Measurements from ENCODE around the gene PCSK2. TPM values are rescaled to one million over a fixed set of nuclear protein-coding genes. Genes with fewer than 3 reads are reported as not detected.

PCSK2 gene
- total RNA-seq, 1 donor from 2014 or later, result 0.74 TPM

- Histone ChIP-seq H3K9me3 (replicated peaks) (no peaks in the 10 kb centered on the region), H3K27me3 (ENCODE audit: low read depth) (peaks cover 75% of the 10 kb centered on the region), H3K27ac (replicated peaks) (no peak overlapping the region), H3K36me3 (no peaks in the 10 kb centered on the region), H3K4me1 (peaks cover 20% of the 10 kb centered on the region), H3K4me3 (peak overlapping the region; percentile 56)
- intact Hi-C loops (cut with micrococcal nuclease), result no loop called here
- no peak for TF ChIP-seq CTCF (IDR thresholded peaks at IDR 0.05; ENCODE audit: borderline replicate concordance)
- DNase-seq, result no peak
Observed at GRCh38 chr20:17228624-17229061, 1.8 kb downstream of the PCSK2 start.

GRCh38 chr20:17229256-17229655 lies 2.4 kb downstream of the PCSK2 start:
- intact Hi-C loops (cut with micrococcal nuclease), result no loop called here
- peaks cover 69% of the 10 kb centered on the region for H3K27me3 ChIP-seq (ENCODE audit: low read depth)
- no peak for TF ChIP-seq CTCF (IDR thresholded peaks at IDR 0.05; ENCODE audit: borderline replicate concordance)
- no peak overlapping the region for H3K27ac ChIP-seq (replicated peaks)
- DNase-seq, result no peak
- no peak overlapping the region for H3K4me3 ChIP-seq
- no peaks in the 10 kb centered on the region for H3K9me3 ChIP-seq (replicated peaks)
- H3K4me1 ChIP-seq, result peaks cover 20% of the 10 kb centered on the region
- H3K36me3 ChIP-seq, result no peaks in the 10 kb centered on the region

GRCh38 chr20:17233626-17234025 lies 6.8 kb downstream of the PCSK2 start:
- Histone ChIP-seq H3K4me3 (no peak overlapping the region), H3K4me1 (no peaks in the 10 kb centered on the region), H3K27me3 (ENCODE audit: low read depth) (peaks cover 25% of the 10 kb centered on the region), H3K27ac (replicated peaks) (no peak overlapping the region), H3K36me3 (no peaks in the 10 kb centered on the region), H3K9me3 (replicated peaks) (no peaks in the 10 kb centered on the region)
- intact Hi-C loops (cut with micrococcal nuclease), result no loop called here
- TF ChIP-seq CTCF (IDR thresholded peaks at IDR 0.05; ENCODE audit: borderline replicate concordance), result no peak
- DNase-seq, result no peak

- Histone ChIP-seq H3K27me3 (ENCODE audit: low read depth) (peaks cover 6% of the 10 kb centered on the region), H3K4me3 (no peak overlapping the region), H3K9me3 (replicated peaks) (no peaks in the 10 kb centered on the region), H3K27ac (replicated peaks) (no peak overlapping the region), H3K4me1 (no peaks in the 10 kb centered on the region), H3K36me3 (no peaks in the 10 kb centered on the region)
- DNase-seq, result no peak
- TF ChIP-seq CTCF (IDR thresholded peaks at IDR 0.05; ENCODE audit: borderline replicate concordance), result no peak
- intact Hi-C loops (cut with micrococcal nuclease), result no loop called here
Observed at GRCh38 chr20:17236766-17237165, 9.9 kb downstream of the PCSK2 start.

- intact Hi-C loops (cut with micrococcal nuclease), result no loop called here
- Histone ChIP-seq H3K4me1 (no peaks in the 10 kb centered on the region), H3K9me3 (replicated peaks) (peaks cover 13% of the 10 kb centered on the region), H3K36me3 (no peaks in the 10 kb centered on the region), H3K27ac (replicated peaks) (no peak overlapping the region), H3K4me3 (no peak overlapping the region), H3K27me3 (ENCODE audit: low read depth) (no peaks in the 10 kb centered on the region)
- no peak for TF ChIP-seq CTCF (IDR thresholded peaks at IDR 0.05; ENCODE audit: borderline replicate concordance)
- no peak for DNase-seq
Observed at GRCh38 chr20:17248224-17248623, 21.4 kb downstream of the PCSK2 start.

- no peaks in the 10 kb centered on the region for H3K9me3 ChIP-seq (replicated peaks)
- H3K27ac ChIP-seq (replicated peaks), result no peak overlapping the region
- no peak overlapping the region for H3K4me3 ChIP-seq
- H3K27me3 ChIP-seq (ENCODE audit: low read depth), result no peaks in the 10 kb centered on the region
- intact Hi-C loops (cut with micrococcal nuclease), result no loop called here
- no peak for TF ChIP-seq CTCF (IDR thresholded peaks at IDR 0.05; ENCODE audit: borderline replicate concordance)
- no peak for DNase-seq
- no peaks in the 10 kb centered on the region for H3K36me3 ChIP-seq
- no peaks in the 10 kb centered on the region for H3K4me1 ChIP-seq
Observed at GRCh38 chr20:17262786-17263185, 35.9 kb downstream of the PCSK2 start.
